CD4-positive, alpha-beta T cell treated with Interleukin-15 for 4 hours (primary cell): ENCODE data around the gene MCFD2.

ENCODE experiments used
- DNase-seq: peaks from one replicate; pipeline ENCODE4 v3.0.0-alpha.2; 2020; ENCODE audit warnings: low spot score

The MCFD2 gene

GRCh38 chr2:46873604-46874068 lies 42.0 kb downstream of the MCFD2 start:
- no peak for DNase-seq

DNA sequence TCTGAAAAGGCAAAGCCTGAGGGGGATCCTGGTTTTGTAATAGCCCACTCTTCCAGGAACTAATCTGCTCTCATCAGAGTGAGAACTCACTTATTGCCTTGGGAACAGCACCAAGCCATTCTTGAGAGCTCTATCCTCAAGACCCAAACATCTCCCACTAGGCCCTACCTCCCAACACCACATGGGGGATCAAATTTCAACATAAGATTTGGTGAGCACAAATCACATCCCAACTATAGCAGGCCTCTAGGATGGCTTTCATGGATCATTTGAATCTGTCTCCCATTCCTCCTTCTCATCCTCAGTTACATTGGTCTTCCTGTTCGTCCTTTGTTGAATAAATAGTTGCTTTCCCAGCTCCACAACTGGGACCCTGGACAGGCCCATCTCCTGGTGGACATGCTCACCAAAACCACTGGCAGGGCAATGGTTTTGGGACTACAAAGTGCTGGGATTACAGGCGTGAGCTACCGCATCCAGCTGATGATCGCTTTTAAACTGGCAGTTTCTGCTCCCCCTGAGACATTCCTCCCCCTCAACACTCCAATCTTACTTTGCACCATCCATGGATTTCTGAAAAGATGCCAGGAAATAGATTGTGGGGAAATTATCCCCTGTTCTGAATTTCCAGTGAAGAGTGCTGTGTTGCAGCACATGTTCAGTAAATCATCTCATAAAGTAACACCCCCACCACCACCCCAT lies 42.6 kb downstream of the MCFD2 start:
- no peak for DNase-seq

DNA sequence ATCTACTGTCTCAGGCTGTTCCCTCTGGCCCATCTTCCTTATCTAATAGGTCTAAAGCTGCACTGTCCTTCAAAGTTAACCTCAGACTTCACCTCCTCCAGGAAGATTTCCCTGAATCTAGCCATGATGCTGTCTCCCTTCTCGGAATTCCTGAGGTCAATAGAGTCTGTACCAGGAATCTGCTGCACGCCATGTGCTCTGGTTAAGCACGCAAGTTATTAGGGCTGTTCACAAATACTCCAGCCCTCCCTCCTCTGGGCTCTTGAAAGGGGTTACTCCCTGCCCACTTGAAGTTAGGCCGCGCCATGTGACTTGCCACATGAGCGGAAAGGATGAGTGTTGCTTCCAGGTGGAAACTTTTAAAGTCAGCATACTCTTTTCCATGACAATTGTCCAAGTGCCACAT lies 43.6 kb downstream of the MCFD2 start:
- no peak for DNase-seq

GRCh38 chr2:46870051-46870839 lies 45.4 kb downstream of the MCFD2 start:
- no peak for DNase-seq

GRCh38 chr2:46869621-46870020 lies 46.0 kb downstream of the MCFD2 start:
- no peak for DNase-seq

GRCh38 chr2:46866770-46867246 lies 48.8 kb downstream of the MCFD2 start:
- no peak for DNase-seq

GRCh38 chr2:46865181-46865970 lies 50.2 kb downstream of the MCFD2 start:
- no peak for DNase-seq

GRCh38 chr2:46863882-46864281 lies 51.7 kb downstream of the MCFD2 start:
- no peak for DNase-seq

DNA sequence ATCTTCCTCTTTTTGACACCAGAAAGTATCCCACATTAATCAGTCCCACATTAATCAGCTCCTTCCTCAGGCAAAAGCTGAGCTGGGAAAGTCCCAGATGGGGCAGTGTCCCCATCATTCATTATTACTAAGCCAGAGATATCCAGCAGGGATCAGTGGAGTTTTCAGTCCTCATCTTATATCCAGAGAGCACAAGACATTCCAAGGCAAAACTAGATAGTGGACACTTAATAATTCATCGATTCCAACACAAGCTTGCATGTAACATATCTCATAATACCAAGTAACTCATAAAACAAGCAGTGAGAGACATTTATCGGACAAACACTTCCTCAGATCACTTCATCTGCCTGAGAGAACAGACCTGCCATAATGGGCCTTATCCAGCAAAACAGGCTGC lies 53.1 kb downstream of the MCFD2 start:
- DNase-seq: no peak

DNA sequence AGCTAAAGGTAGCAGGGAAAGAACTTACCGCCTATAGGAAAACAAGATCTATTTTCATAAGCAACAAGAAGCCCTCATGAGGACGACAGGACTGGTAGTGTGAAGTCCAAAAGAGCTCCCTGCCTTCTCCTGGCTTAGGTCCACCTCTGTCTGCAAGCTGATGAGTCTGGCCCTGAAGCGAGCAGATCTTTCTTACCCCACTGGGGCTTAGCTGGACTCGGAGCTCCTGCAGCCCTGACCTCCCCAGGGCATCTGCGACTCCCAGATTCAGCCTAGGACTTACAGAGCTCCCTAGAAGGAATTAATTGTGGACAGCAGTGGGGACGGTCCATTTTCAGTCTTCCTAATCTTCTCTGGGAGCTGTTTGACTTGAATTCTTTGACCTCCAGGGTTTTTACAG lies 53.7 kb downstream of the MCFD2 start:
- no peak for DNase-seq

DNA sequence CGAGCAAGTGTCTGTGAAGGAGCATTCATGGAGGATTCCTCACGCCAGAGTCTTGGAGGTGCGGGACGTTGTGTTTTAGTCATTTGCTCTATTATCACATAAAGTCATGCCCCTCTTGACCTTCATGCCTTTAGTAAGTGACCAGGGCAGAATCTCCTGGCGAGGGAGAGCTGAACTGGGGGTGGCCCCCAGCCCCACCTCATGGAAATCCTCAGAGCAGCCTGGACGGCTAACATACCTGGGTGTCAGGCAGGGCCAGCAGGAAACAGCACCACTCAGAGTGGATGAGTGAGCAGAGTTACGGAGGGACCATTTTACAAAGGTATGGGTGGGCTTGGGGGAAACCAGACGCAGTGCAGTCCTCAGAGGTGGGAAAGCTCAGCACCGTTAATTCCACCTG lies 56.1 kb downstream of the MCFD2 start:
- no peak for DNase-seq

DNA sequence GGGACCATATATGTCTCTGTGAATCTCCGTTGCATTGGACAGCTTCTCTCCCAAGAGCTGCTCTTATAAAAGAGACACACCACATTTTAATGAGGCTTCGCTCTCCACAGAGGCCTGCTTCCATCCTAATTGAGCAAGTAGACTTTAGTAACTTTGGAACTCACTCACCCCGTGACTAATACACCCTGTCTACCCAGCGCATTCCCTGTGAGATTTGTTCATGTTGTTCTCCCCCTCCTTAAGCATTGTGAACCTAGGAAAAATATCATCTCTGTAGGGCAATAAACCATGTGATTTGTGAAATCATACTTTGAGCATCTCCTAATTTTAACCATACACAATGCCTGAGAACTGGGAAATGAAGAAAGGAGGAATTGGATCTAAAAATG lies 56.9 kb downstream of the MCFD2 start:
- DNase-seq: no peak

- no peak for DNase-seq
Observed at GRCh38 chr2:46857871-46858701, 57.5 kb downstream of the MCFD2 start.

DNA sequence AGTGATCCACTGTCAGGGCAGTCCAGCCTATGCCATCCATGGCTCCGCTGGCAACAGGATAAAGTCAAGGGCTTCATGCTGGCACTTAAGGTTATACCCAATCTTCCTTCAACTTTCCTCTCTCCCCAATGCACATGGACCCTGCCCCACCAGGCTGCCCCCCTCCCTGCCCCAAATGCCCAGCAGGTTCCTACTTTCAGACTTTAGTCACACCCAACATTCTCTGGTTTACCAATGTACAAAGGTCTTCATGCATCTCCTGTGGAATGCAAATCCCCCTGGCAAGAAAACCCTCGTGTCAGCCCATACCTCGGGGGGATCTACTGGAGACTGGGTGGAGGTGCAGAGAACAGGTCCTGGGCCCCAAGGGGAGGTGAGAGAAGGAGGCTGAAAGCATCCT lies 59.3 kb downstream of the MCFD2 start:
- no peak for DNase-seq

GRCh38 chr2:46855805-46856204 lies 59.8 kb downstream of the MCFD2 start:
- no peak for DNase-seq

DNA sequence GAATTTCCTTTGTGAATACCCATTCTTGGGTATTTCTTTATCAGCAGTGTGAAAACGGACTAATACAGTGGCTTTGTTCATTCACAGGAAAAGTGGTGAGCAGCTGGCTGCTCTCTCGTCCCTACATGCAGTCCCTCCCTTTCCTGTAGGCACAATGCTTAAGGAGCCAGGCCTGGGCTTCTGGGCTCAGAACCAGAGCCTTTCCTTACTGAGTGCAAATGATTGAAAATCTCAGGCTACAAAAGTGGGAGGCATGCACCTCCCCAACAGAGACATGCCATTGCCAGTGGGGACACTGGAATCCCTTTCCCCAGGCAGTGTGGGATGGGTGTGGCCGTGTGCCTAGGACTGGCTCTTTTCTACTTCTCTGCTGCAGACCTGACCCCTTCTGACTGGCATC lies 61.3 kb downstream of the MCFD2 start:
- no peak for DNase-seq

GRCh38 chr2:46852598-46852997 lies 63.0 kb downstream of the MCFD2 start:
- no peak for DNase-seq

DNA sequence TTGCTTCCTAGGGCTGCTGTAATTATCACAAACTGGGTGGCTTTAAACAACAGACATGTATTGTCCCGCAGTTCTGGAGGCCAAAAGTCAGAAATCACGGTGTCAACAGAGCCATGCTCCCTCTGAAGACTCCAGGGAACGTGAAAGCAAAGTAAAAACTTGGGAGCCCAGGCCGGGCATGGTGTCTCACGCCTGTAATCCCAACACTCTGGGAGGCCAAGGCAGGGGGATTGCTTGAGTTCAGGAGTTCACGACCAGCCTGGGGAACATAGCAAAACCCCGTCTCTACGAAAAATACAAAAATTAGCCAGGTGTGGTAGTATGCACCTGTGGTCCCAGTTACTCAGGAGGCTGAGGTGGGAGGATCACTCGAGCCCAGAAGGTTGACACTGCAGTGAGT lies 63.5 kb downstream of the MCFD2 start:
- no peak for DNase-seq
